OCI-LY1 (cell line): ENCODE results near the gene RNASEH2B.

Experiments
- CTCF ChIP-seq: fragments of 200-600 bp; sonication (generic), shearing (Covaris generic); IDR thresholded peaks from 2 replicates; pipeline ENCODE4 v1.5.1; 2017; ENCODE audit warnings: mild to moderate bottlenecking, antibody characterized with exemption, low read length, moderate library complexity, mixed read lengths
- EZH2 ChIP-seq: fragments of 200-600 bp; sonication (generic), shearing (Covaris generic); IDR thresholded peaks from 2 replicates; pipeline ENCODE4 v1.8.0; 2017; ENCODE audit warnings: borderline replicate concordance, mixed run types, mild to moderate bottlenecking, antibody characterized with exemption, low read length, moderate library complexity, mixed read lengths

- TF ChIP-seq CTCF: no peak
- no peak for TF ChIP-seq EZH2
Observed at GRCh38 chr13:50918567-50918966, 9.0 kb downstream of the RNASEH2B start.
